Prostate gland (tissue), 2 donors: ENCODE measurements around the gene MORC1. TPM values are rescaled to one million over a fixed set of nuclear protein-coding genes. Genes with fewer than 3 reads are reported as not detected.

Experiments used
- DNase-seq: peaks from one replicate; pipeline ENCODE4 v3.0.0-alpha.2; 2019; ENCODE audit warnings: low spot score
- H3K27ac ChIP-seq, 2 donors: fragments of 200-600 bp; sonication (generic); 2 replicates each; pipeline ENCODE4 v1.5.1; 2017 to 2019
- H3K27me3 ChIP-seq: fragments of 200-600 bp; sonication (generic); replicated peaks from 2 replicates; pipeline ENCODE4 v1.5.1; 2019; ENCODE audit not compliant: insufficient read depth
- H3K36me3 ChIP-seq, 2 donors: fragments of 200-600 bp; sonication (generic); 1 replicate in 1 of 2; 2 replicates in 1 of 2; pipeline versions ENCODE4 v1.5.1 to v1.8.1; 2017 to 2019
- H3K4me1 ChIP-seq: fragments of 200-600 bp; sonication (generic); replicated peaks from 2 replicates; pipeline ENCODE4 v1.5.1; 2019
- H3K4me3 ChIP-seq, 2 donors: fragments of 200-600 bp; sonication (generic); 2 replicates each; pipeline ENCODE4 v1.5.1; 2017 to 2019
- H3K9me3 ChIP-seq: fragments of 200-600 bp; sonication (generic); 2 replicates; pipeline ENCODE4 v1.5.1; 2017
- CTCF ChIP-seq, 4 experiments: fragments of 200-600 bp in 2 of 4; fragments of 450-650 bp in 2 of 4; sonication (generic) in 2 of 4; IDR thresholded peaks; 1 replicate in 3 of 4; 2 replicates in 1 of 4; pipeline ENCODE4 v1.5.1; 2016 to 2019; ENCODE audit warnings: antibody characterized with exemption in 4 of 4, mild to moderate bottlenecking in 2 of 4, moderate library complexity in 2 of 4
- POLR2A ChIP-seq: fragments of 450-650 bp; IDR thresholded peaks from one replicate; pipeline ENCODE4 v1.6.1; 2016; ENCODE audit warnings: antibody characterized with exemption, mild to moderate bottlenecking
- POLR2AphosphoS5 ChIP-seq: sonication (generic); formaldehyde crosslinking; IDR thresholded peaks from one replicate; pipeline ENCODE4 v1.6.1; 2017; ENCODE audit warnings: antibody characterized with exemption
- WGBS: methylation state at CpG from one replicate; pipeline ENCODE4 v1.1.5; 2018; 5-methylcytosine and 5-hydroxymethylcytosine counted together
- intact Hi-C: fragments of 100-400 bp; cut with DNase I; formaldehyde crosslinking; loops from one replicate; pipeline ENCODE4 v1.14.2; 2022
- total RNA-seq, 2 donors: library from RNA; depleted of rRNA; stranded (reverse); fragments of >200 nt; gene quantifications; one replicate each; pipeline ENCODE4 v1.1.0, GENCODE V29; 2016

MORC1 gene
- total RNA-seq, 2 donors from 2014 or later, result 6.6 TPM; not detected in 1

GRCh38 chr3:109025896-109026295, 92.0 kb downstream of the MORC1 start:
- Histone ChIP-seq H3K27me3 (no peaks in the 10 kb centered on the region), H3K4me3 (no peak overlapping the region), H3K36me3 (no peaks in the 10 kb centered on the region), H3K4me1 (no peaks in the 10 kb centered on the region), H3K9me3 (no peaks in the 10 kb centered on the region), H3K27ac (no peak overlapping the region)
- no peak for DNase-seq
- intact Hi-C loops, result no loop called here
- TF ChIP-seq CTCF (IDR thresholded peaks at IDR 0.05) (no peak), POLR2A (no peak), POLR2AphosphoS5 (no peak)

DNA sequence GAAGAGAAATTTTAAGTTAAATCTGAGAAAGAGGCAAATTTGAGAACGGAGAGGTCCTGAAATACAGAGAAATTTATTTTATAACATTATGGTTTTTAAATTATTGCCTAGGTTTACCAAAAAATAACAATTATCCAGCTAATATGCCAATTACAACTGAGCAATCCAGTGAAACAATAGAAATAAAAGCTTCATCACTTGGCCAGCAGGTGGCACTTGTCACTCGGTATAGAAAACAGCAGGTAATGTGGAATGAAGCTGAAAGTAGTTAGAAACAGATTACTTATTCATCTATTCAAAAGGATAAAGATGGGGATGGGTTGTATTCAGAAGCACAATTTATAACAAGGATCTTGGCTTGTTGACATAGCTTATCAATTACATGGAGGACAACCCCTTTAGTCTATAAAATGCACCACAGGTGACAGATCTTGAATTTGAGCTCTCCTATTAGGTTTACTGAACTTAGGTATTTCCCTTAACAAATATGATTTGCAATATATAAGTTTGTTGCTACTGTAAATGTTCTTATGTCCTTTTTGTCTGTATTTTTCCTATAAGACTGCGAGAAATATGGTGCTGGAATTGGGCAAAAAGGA, 94.2 kb downstream of the MORC1 start:
- peak; percentile 49 for DNase-seq
- no peak overlapping the region for H3K4me3 ChIP-seq
- H3K36me3 ChIP-seq, result no peaks in the 10 kb centered on the region
- peak; percentile 44 to 76 (median 66) for TF ChIP-seq CTCF (IDR thresholded peaks at IDR 0.05)
- TF ChIP-seq POLR2A, result no peak
- no peaks in the 10 kb centered on the region for H3K4me1 ChIP-seq
- intact Hi-C loops, result no loop called here
- H3K9me3 ChIP-seq, result no peaks in the 10 kb centered on the region
- H3K27me3 ChIP-seq, result no peaks in the 10 kb centered on the region
- H3K27ac ChIP-seq, result no peak overlapping the region
- 32% methylated on average over 3 of the region's 3 CpGs for WGBS

- TF ChIP-seq CTCF (IDR thresholded peaks at IDR 0.05) (no peak), POLR2AphosphoS5 (no peak), POLR2A (no peak)
- 91% methylated on average over 1 of the region's 1 CpG for WGBS
- H3K9me3 ChIP-seq, result no peaks in the 10 kb centered on the region
- no peaks in the 10 kb centered on the region for H3K36me3 ChIP-seq
- intact Hi-C loops, result no loop called here
- no peaks in the 10 kb centered on the region for H3K4me1 ChIP-seq
- no peak overlapping the region for H3K27ac ChIP-seq
- no peak for DNase-seq
- no peaks in the 10 kb centered on the region for H3K27me3 ChIP-seq
- no peak overlapping the region for H3K4me3 ChIP-seq
These were observed 94.8 kb downstream of the MORC1 start for GRCh38 chr3:109023167-109023566.

DNA sequence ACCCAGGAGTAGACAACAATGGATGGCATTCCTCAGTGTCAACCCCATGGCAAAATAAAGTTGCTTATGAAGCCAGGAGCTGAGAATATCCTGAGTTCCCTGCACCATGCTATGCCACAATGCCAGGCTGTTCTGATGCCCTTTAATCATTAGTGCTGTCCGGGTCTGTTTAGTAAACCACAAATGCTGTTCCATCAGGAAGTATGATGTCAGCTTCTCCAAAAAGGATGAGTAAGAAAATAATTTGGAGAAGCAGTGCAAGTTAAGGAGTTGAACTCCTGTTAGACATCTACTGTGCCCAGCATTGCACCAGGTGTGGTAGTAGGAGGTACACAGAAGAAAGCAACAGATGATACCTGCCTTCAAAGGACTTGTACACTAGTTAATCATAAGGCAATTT, 96.4 kb downstream of the MORC1 start:
- intact Hi-C loops, result no loop called here
- 65% methylated on average over 1 of the region's 1 CpG for WGBS
- Histone ChIP-seq H3K4me1 (no peaks in the 10 kb centered on the region), H3K4me3 (no peak overlapping the region), H3K36me3 (no peaks in the 10 kb centered on the region), H3K27me3 (no peaks in the 10 kb centered on the region), H3K9me3 (no peaks in the 10 kb centered on the region), H3K27ac (no peak overlapping the region)
- no peak for DNase-seq
- no peak for TF ChIP-seq POLR2A
- no peak for TF ChIP-seq POLR2AphosphoS5
- no peak for TF ChIP-seq CTCF (IDR thresholded peaks at IDR 0.05)

DNA sequence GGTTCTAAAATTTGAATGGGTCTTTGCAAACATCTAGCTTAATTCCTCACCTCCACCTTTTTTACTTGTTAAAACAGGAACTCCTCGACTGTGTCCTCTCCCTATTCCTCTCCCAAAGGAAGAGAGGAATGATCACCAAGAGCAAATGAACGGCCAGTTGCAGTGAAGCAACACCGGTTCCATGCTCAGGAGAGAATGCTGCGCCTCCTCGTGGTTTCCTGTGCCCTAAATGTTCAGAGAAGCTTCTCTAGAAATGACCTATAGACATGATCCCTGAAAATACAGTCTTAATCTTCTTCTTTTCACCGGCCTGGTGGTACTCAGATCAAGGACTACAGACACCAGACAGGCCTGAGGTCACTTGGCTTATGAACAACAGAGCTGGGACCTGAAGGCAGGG, 99.1 kb downstream of the MORC1 start:
- 84% methylated on average over 6 of the region's 6 CpGs for WGBS
- intact Hi-C loops, result no loop called here

More for the DNA sequence above, 99.1 kb downstream of the MORC1 start:
- no peak overlapping the region for H3K27ac ChIP-seq
- no peak overlapping the region for H3K4me3 ChIP-seq
- H3K36me3 ChIP-seq, result no peaks in the 10 kb centered on the region
- H3K9me3 ChIP-seq, result no peaks in the 10 kb centered on the region
- DNase-seq, result no peak
- H3K4me1 ChIP-seq, result no peaks in the 10 kb centered on the region
- TF ChIP-seq POLR2A (no peak), CTCF (IDR thresholded peaks at IDR 0.05) (no peak), POLR2AphosphoS5 (no peak)
- H3K27me3 ChIP-seq, result no peaks in the 10 kb centered on the region
